HepG2 (cell line): ENCODE data around the gene NXPH1. TPM values are rescaled to one million over a fixed set of nuclear protein-coding genes. Genes with fewer than 3 reads are reported as not detected.

Source experiments
- ATAC-seq: fragments of 200-7000 bp; cut with Tn5 transposase; 3 replicates; pipeline ENCODE4 v1.9.1; 2020; ENCODE audit warnings: mild to moderate bottlenecking, moderate library complexity
- BruUV-seq: library from RNA; stranded (reverse); fragments of 400-500 nt; replicated peaks from 2 replicates; lab custom pipeline; 2021; lab: Mats Ljungman, UMichigan
- CTCF ChIA-PET: fragments of 300-600 bp; formaldehyde crosslinking; extraction: SDS; loops from one replicate; lab custom pipeline; 2021; ENCODE audit warnings: low total read pairs, inconsistent platforms, low intra/inter-chr PET ratio; lab: Yijun Ruan, JAX
- POLR2A ChIA-PET: fragments of 350-600 bp; sonication (Branson Sonifier 250); formaldehyde crosslinking; loops from one replicate; lab custom pipeline; 2020; ENCODE audit warnings: antibody characterized with exemption, inconsistent platforms; lab: Yijun Ruan, JAX
- DNase-seq: peaks from one replicate; pipeline ENCODE4 v3.0.0-alpha.2; 2015; ENCODE audit warnings: low spot score
- FAIRE-seq: peaks from 3 replicates; lab custom pipeline; 2011; peaks lifted over from hg19 to GRCh38; lab: Jason Lieb, UNC
- H2AFZ ChIP-seq: one replicate; pipeline ENCODE4 v1.6.1; 2011; ENCODE audit warnings: low read length, inconsistent platforms
- H3K27ac ChIP-seq: fragments of 300-600 bp; 3 replicates; pipeline ENCODE4 v1.8.0; 2011; ENCODE audit warnings: mixed run types, mild to moderate bottlenecking, mixed read lengths, low read length, inconsistent platforms; ENCODE audit not compliant: insufficient read depth; ENCODE audit errors: extremely low read length
- H3K27me3 ChIP-seq, 2 experiments: fragments of 200-600 bp in 1 of 2; 2 replicates in 1 of 2; 3 replicates in 1 of 2; pipeline versions ENCODE4 v1.6.0 to v1.8.0; 2011; ENCODE audit warnings: low read length in 2 of 2, mild to moderate bottlenecking in 2 of 2, moderate library complexity in 2 of 2, inconsistent platforms in 1 of 2; ENCODE audit not compliant: insufficient read depth in 2 of 2, control insufficient read depth in 1 of 2
- H3K36me3 ChIP-seq, 2 experiments: fragments of 200-600 bp in 1 of 2; replicated peaks in 1 of 2; 2 replicates in 1 of 2; 3 replicates in 1 of 2; pipeline versions ENCODE4 v1.5.1 to v1.8.0; 2011; ENCODE audit warnings: low read length in 2 of 2, inconsistent platforms in 1 of 2; ENCODE audit not compliant: insufficient read depth in 2 of 2, control insufficient read depth in 1 of 2
- H3K4me1 ChIP-seq: 2 replicates; pipeline ENCODE4 v1.5.1; 2012; ENCODE audit warnings: low read length, inconsistent platforms; ENCODE audit not compliant: insufficient read depth
- H3K4me2 ChIP-seq: 2 replicates; pipeline ENCODE4 v1.6.0; 2011; ENCODE audit warnings: low read depth, low read length, inconsistent platforms
- H3K4me3 ChIP-seq, 3 experiments: fragments of 200-600 bp in 1 of 3; sonication (generic), shearing (Covaris generic) in 1 of 3; replicated peaks in 1 of 3; 2 replicates each; pipeline ENCODE4 v1.5.1; 2011 to 2016; ENCODE audit warnings: low read length in 3 of 3, inconsistent platforms in 2 of 3, low read depth in 2 of 3, mild to moderate bottlenecking in 2 of 3, control low read depth in 1 of 3, mixed read lengths in 1 of 3; ENCODE audit not compliant: insufficient read depth in 1 of 3
- H3K79me2 ChIP-seq: one replicate; pipeline ENCODE4 v1.6.1; 2011; ENCODE audit warnings: low read length, inconsistent platforms; ENCODE audit not compliant: insufficient read depth
- H3K9ac ChIP-seq: 2 replicates; pipeline ENCODE4 v1.6.0; 2011; ENCODE audit warnings: mild to moderate bottlenecking, low read depth, low read length, inconsistent platforms; ENCODE audit not compliant: insufficient read depth
- H3K9me3 ChIP-seq: 2 replicates; pipeline ENCODE4 v1.5.1; 2012; ENCODE audit warnings: mild to moderate bottlenecking, low read length
- H4K20me1 ChIP-seq: 2 replicates; pipeline ENCODE4 v1.6.0; 2011; ENCODE audit warnings: inconsistent platforms, mild to moderate bottlenecking, low read length, moderate library complexity; ENCODE audit not compliant: insufficient read depth
- DRAP1 ChIP-seq: IDR thresholded peaks from 2 replicates; pipeline ENCODE4 v1.6.1; 2016; ENCODE audit warnings: missing genetic modification reagents, missing compliant biosample characterization
- FOXP4 ChIP-seq: sonication (generic); formaldehyde crosslinking; IDR thresholded peaks from 2 replicates; pipeline ENCODE4 v1.4.0; 2020; ENCODE audit warnings: missing genetic modification reagents
- HNF4A ChIP-seq: sonication (generic); formaldehyde crosslinking; IDR thresholded peaks from 2 replicates; pipeline ENCODE4 v1.4.0; 2020; ENCODE audit warnings: missing genetic modification reagents
- HOXA3 ChIP-seq: sonication (generic); formaldehyde crosslinking; IDR thresholded peaks from 2 replicates; pipeline ENCODE4 v1.5.0; 2020; ENCODE audit warnings: missing genetic modification reagents
- IRF2 ChIP-seq: IDR thresholded peaks from 2 replicates; pipeline ENCODE4 v1.6.1; 2018; ENCODE audit warnings: missing genetic modification reagents, missing compliant biosample characterization
- REST ChIP-seq, 2 experiments: IDR thresholded peaks; 2 replicates each; pipeline ENCODE4 v1.6.1; 2011 to 2012; ENCODE audit warnings: low read length in 2 of 2, borderline replicate concordance in 1 of 2, low read depth in 1 of 2, mild to moderate bottlenecking in 1 of 2, moderate library complexity in 1 of 2
- ZBTB2 ChIP-seq: sonication (generic); formaldehyde crosslinking; IDR thresholded peaks from 2 replicates; pipeline ENCODE4 v1.8.0; 2022; ENCODE audit warnings: low read depth, missing genetic modification reagents
- ZNF281 ChIP-seq: sonication (generic); formaldehyde crosslinking; IDR thresholded peaks from 2 replicates; pipeline ENCODE4 v1.4.0; 2020; ENCODE audit warnings: missing genetic modification reagents, borderline replicate concordance
- WGBS: methylation state at CpG from one replicate; pipeline ENCODE4 v1.1.6; 2017; ENCODE audit warnings: low lambda C conversion rate; 5-methylcytosine and 5-hydroxymethylcytosine counted together
- in situ Hi-C: cut with HindIII; loops from 2 replicates; pipeline ENCODE4 v1.10.0; 2017; ENCODE audit warnings: low pct_unique_long_range_greater_than_20kb; ENCODE audit not compliant: extremely low pct_ligation_motif_present
- intact Hi-C: fragments of 100-400 bp; cut with micrococcal nuclease; formaldehyde crosslinking; loops from one replicate; pipeline ENCODE4 v1.10.0; 2022; ENCODE audit not compliant: unreplicated experiment
- polyA plus RNA-seq, 8 experiments: library from polyadenylated mRNA; depleted of rRNA in 3 of 8; stranded (reverse) in 7 of 8; unstranded in 1 of 8; fragments of >200 nt; fragmentation: Illumina TruSeq in 4 of 8; extraction: Trizol in 4 of 8; gene quantifications; 2 replicates each; pipeline versions ENCODE4 v1.2.1 to v1.2.3, GENCODE V29; 2011 to 2016; ENCODE audit warnings: low read depth in 4 of 8, missing spikeins in 1 of 8, mixed read lengths in 1 of 8; ENCODE audit not compliant: insufficient read depth in 1 of 8
- total RNA-seq, 5 experiments: library from RNA; depleted of rRNA; stranded (reverse); fragments of >200 nt; fragmentation: Illumina TruSeq; extraction: Trizol; gene quantifications; 2 replicates each; pipeline ENCODE4 v1.2.3, GENCODE V29; 2016; ENCODE audit warnings: low read depth in 1 of 5
- TF ChIP-seq, protein P1 (sequence below): sonication (generic); formaldehyde crosslinking; conservative IDR thresholded peaks from 2 replicates; pipeline ENCODE4 v1.8.0; 2022; ENCODE audit warnings: low read depth, missing genetic modification reagents

NXPH1 gene
- total and polyA plus RNA-seq, 2 of the 13 experiments (the other 11 are each of a cell fraction or from before 2014, with no cell fraction given): not detected

GRCh38 chr7:8629504-8629903 is 196.1 kb downstream of the NXPH1 start:
- H3K9ac ChIP-seq: no peak overlapping the region
- CTCF ChIA-PET: no interaction called here
- no peaks in the 10 kb centered on the region for H3K27me3 ChIP-seq
- TF ChIP-seq, protein P1, sequence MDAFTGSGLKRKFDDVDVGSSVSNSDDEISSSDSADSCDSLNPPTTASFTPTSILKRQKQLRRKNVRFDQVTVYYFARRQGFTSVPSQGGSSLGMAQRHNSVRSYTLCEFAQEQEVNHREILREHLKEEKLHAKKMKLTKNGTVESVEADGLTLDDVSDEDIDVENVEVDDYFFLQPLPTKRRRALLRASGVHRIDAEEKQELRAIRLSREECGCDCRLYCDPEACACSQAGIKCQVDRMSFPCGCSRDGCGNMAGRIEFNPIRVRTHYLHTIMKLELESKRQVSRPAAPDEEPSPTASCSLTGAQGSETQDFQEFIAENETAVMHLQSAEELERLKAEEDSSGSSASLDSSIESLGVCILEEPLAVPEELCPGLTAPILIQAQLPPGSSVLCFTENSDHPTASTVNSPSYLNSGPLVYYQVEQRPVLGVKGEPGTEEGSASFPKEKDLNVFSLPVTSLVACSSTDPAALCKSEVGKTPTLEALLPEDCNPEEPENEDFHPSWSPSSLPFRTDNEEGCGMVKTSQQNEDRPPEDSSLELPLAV (CRISPR knock-in tag): no peak
- TF ChIP-seq ZNF281 (CRISPR knock-in tag) (no peak), IRF2 (CRISPR knock-in tag) (no peak), HNF4A (CRISPR knock-in tag) (no peak), HOXA3 (CRISPR knock-in tag) (no peak), ZBTB2 (CRISPR knock-in tag) (no peak), DRAP1 (CRISPR knock-in tag) (no peak), FOXP4 (no peak), REST (IDR thresholded peaks at IDR 0.05; ENCODE audit: borderline replicate concordance in 1 of 2, low read depth in 1 of 2, low read length in 2 of 2) (peak in 1 of 2 experiments; percentile 68; a peak in 1 of 4 replicates)
- TF ChIP-seq, all 625 proteins: peak for 1
- intact Hi-C loops: no loop called here
- WGBS: 12% methylated on average over 3 of the region's 3 CpGs
- Histone ChIP-seq H2AFZ (no peak overlapping the region), H3K79me2 (no peaks in the 10 kb centered on the region), H3K27ac (no peak overlapping the region), H3K36me3 (no peaks in the 10 kb centered on the region), H3K4me3 (no peak overlapping the region), H3K4me2 (no peak overlapping the region), H4K20me1 (no peaks in the 10 kb centered on the region), H3K9me3 (no peaks in the 10 kb centered on the region), H3K4me1 (no peaks in the 10 kb centered on the region)
- no peak for ATAC-seq
- in situ Hi-C loops: no loop called here
- BruUV-seq: no TSS peak
- FAIRE-seq: no peak
- POLR2A ChIA-PET: no interaction called here
- DNase-seq: no peak
